Vagina (tissue), 2 donors: ENCODE measurements around the gene SOX18. TPM values are rescaled to one million over a fixed set of nuclear protein-coding genes. Genes with fewer than 3 reads are reported as not detected.

Source experiments
- DNase-seq, 2 donors: peaks; one replicate each; pipeline ENCODE4 v3.0.0-alpha.2; 2017; ENCODE audit errors: extremely low spot score in 2 of 2
- H3K27ac ChIP-seq: fragments of 200-600 bp; sonication (generic); one replicate; pipeline ENCODE4 v1.5.1; 2019
- H3K27me3 ChIP-seq: fragments of 200-600 bp; sonication (generic); one replicate; pipeline ENCODE4 v1.5.1; 2019
- H3K36me3 ChIP-seq, 2 donors: fragments of 200-600 bp; sonication (generic); one replicate each; pipeline ENCODE4 v1.5.1; 2017 to 2019
- H3K4me1 ChIP-seq: fragments of 200-600 bp; sonication (generic); one replicate; pipeline ENCODE4 v1.5.1; 2019
- H3K4me3 ChIP-seq, 2 donors: fragments of 200-600 bp; sonication (generic); 1 replicate in 1 of 2; 2 replicates in 1 of 2; pipeline ENCODE4 v1.5.1; 2016 to 2019
- H3K9me3 ChIP-seq: fragments of 200-600 bp; sonication (generic); one replicate; pipeline ENCODE4 v1.5.1; 2019
- POLR2A ChIP-seq, 2 donors: fragments of 450-650 bp; IDR thresholded peaks; one replicate each; pipeline ENCODE4 v1.6.1; 2017; ENCODE audit warnings: antibody characterized with exemption in 2 of 2, mild to moderate bottlenecking in 2 of 2, moderate library complexity in 2 of 2
- POLR2AphosphoS5 ChIP-seq, 2 donors: sonication (generic); formaldehyde crosslinking; IDR thresholded peaks; one replicate each; pipeline ENCODE4 v1.9.0; 2017; ENCODE audit warnings: antibody characterized with exemption in 2 of 2, mild to moderate bottlenecking in 2 of 2, low read depth in 1 of 2; ENCODE audit not compliant: insufficient read depth in 1 of 2
- intact Hi-C: fragments of 100-400 bp; cut with DNase I; formaldehyde crosslinking; loops from one replicate; pipeline ENCODE4 v1.15.1; 2023
- total RNA-seq: library from RNA; depleted of rRNA; stranded (reverse); fragments of >200 nt; gene quantifications from one replicate; pipeline ENCODE4 v1.2.3, GENCODE V29; 2016
- TF ChIP-seq, protein P1 (sequence below), 3 experiments: fragments of 450-650 bp in 2 of 3; fragments of 200-600 bp in 1 of 3; sonication (generic) in 1 of 3; IDR thresholded peaks; one replicate each; pipeline ENCODE4 v1.5.1; 2017 to 2019; ENCODE audit warnings: antibody characterized with exemption in 3 of 3, mild to moderate bottlenecking in 2 of 3, moderate library complexity in 2 of 3

SOX18 gene
- total RNA-seq, 1 donor from 2014 or later: 57.2 TPM

DNA sequence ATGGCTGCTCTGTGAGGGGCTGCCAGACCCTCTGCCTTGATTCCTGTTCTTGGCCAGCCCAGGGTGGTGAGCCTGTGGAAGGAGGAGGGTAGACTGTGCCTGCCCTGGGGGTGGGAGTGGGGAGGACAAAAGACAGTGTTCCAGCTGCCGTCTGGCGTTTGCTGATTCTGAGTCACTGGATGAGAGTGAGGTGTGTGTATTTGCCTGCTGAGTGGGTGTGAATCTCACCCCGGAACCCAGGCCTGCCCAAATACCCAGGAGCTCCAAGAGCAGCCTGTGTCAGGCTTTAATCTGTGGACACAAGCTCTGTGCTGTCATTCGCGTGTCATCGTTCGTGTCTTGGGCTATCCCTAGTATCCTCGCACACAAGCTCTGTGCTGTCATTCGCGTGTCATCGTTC is 37.4 kb upstream of the SOX18 start:
- TF ChIP-seq POLR2AphosphoS5 (IDR thresholded peaks at IDR 0.05; ENCODE audit: insufficient read depth in 1 of 2, low read depth in 1 of 2): no peak
- Histone ChIP-seq H3K9me3 (no peaks in the 10 kb centered on the region), H3K27ac (no peak overlapping the region), H3K4me1 (peaks cover 16% of the 10 kb centered on the region), H3K36me3 (no peaks in the 10 kb centered on the region), H3K4me3 (no peak overlapping the region), H3K27me3 (no peaks in the 10 kb centered on the region)
- intact Hi-C loops: loop anchor here (5.0 kb wide), 1 partner anchor 1844 kb away; no protein-coding TSS in a partner anchor
- DNase-seq: no peak

GRCh38 chr20:64084685-64085152 is 35.3 kb upstream of the SOX18 start:
- no peaks in the 10 kb centered on the region for H3K9me3 ChIP-seq
- peaks cover 16% of the 10 kb centered on the region for H3K4me1 ChIP-seq
- H3K27ac ChIP-seq: no peak overlapping the region
- TF ChIP-seq, protein P1, sequence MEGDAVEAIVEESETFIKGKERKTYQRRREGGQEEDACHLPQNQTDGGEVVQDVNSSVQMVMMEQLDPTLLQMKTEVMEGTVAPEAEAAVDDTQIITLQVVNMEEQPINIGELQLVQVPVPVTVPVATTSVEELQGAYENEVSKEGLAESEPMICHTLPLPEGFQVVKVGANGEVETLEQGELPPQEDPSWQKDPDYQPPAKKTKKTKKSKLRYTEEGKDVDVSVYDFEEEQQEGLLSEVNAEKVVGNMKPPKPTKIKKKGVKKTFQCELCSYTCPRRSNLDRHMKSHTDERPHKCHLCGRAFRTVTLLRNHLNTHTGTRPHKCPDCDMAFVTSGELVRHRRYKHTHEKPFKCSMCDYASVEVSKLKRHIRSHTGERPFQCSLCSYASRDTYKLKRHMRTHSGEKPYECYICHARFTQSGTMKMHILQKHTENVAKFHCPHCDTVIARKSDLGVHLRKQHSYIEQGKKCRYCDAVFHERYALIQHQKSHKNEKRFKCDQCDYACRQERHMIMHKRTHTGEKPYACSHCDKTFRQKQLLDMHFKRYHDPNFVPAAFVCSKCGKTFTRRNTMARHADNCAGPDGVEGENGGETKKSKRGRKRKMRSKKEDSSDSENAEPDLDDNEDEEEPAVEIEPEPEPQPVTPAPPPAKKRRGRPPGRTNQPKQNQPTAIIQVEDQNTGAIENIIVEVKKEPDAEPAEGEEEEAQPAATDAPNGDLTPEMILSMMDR (IDR thresholded peaks at IDR 0.05): no peak
- no peak for TF ChIP-seq POLR2A (IDR thresholded peaks at IDR 0.05)
- no peak for TF ChIP-seq POLR2AphosphoS5 (IDR thresholded peaks at IDR 0.05; ENCODE audit: insufficient read depth in 1 of 2, low read depth in 1 of 2)
- intact Hi-C loops: loop anchor here (5.0 kb wide), 1 partner anchor 1842 kb away; no protein-coding TSS in a partner anchor
- no peak overlapping the region for H3K4me3 ChIP-seq
- no peaks in the 10 kb centered on the region for H3K27me3 ChIP-seq
- no peak for DNase-seq
- no peaks in the 10 kb centered on the region for H3K36me3 ChIP-seq

DNA sequence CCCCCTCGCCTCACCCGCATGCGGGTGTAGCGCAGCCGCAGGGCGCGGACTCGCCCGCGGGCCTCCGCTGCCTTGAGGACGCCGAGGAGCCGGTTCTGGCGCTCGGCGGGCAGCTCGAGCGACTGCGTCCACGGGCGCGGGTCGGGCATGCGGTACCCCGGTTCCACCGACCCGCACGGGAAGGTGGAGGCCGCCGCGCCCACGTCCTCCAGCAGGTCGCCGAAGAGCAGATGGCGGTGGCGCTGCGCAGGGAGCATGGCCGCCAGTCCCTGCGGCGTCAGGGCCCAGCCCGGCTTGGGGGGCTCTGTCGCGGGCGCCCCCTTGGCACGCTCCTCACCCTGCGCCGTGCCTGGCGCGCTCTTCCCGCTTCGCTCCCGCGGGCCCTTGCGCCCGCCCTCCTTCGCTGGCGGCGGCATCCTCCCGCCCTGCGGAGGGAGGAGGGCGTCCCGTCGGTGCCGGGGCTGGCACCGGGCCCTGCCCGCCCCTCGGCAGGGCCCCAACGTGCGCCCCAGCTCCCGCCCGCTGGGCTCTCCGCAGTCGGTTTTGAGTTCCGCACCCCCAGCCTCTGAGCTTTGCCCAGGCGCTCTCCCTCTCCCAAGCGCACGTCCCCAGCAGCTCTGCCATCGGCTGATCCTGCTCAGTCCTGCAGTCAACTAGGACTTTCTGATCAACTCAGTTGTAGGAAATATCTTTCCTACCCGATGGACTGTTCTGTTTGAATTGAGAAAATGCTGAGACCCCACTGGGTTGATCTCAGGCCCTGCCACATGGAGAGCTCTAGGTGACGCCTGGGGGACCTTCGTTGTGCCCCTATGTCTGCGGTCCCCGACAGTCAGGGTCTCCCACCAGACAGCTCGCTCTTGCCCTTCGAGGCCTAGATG is 34.6 kb upstream of the SOX18 start, which contains the start of gene LKAAEAR1:
Gene LKAAEAR1 (minus strand): TSS at position 595 of the 881 bp plus-strand sequence. CDS start 179 bp downstream, at position 416.
- no peak for TF ChIP-seq POLR2A (IDR thresholded peaks at IDR 0.05)
- no peak for TF ChIP-seq POLR2AphosphoS5 (IDR thresholded peaks at IDR 0.05; ENCODE audit: insufficient read depth in 1 of 2, low read depth in 1 of 2)
- TF ChIP-seq, protein P1 (IDR thresholded peaks at IDR 0.05): no peak
- intact Hi-C loops: no loop called here
- H3K4me1 ChIP-seq: peaks cover 21% of the 10 kb centered on the region
- H3K4me3 ChIP-seq: peak within 1 kb of the TSS; percentile 36 to 62
- no peak for DNase-seq
- no peaks in the 10 kb centered on the region for H3K36me3 ChIP-seq
- no peak within 1 kb of the TSS for H3K27ac ChIP-seq
- no peaks in the 10 kb centered on the region for H3K27me3 ChIP-seq
- H3K9me3 ChIP-seq: no peaks in the 10 kb centered on the region

DNA sequence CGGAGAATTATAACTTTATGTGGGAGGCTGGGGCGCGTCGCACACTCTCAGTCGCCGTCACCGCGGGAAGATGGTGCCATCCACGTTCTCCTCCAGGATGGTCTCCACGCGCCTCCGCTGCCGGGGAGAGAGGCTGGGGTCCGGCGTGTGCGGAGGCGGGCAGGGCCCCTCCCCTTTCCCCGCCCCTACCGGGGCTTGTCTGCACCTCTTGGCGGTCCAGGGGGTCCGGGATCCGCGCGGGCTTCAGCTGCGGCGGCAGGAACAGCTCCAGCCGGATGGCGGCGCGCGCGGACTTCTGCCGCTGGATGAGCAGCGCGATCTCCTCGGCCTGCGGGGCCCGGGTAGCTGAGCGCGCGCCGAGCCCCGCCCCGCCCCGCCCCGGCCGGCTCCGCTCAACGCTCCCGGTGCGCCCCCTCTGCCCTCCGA is 34.0 kb upstream of the SOX18 start:
- TF ChIP-seq, protein P1 (IDR thresholded peaks at IDR 0.05): peak; percentile 12 to 61 (median 51)
- TF ChIP-seq POLR2AphosphoS5 (IDR thresholded peaks at IDR 0.05; ENCODE audit: insufficient read depth in 1 of 2, low read depth in 1 of 2): no peak
- Histone ChIP-seq H3K27me3 (no peaks in the 10 kb centered on the region), H3K4me1 (peaks cover 27% of the 10 kb centered on the region), H3K36me3 (no peaks in the 10 kb centered on the region), H3K4me3 (peak overlapping the region; percentile 36 to 62), H3K9me3 (no peaks in the 10 kb centered on the region), H3K27ac (no peak overlapping the region)
- no peak for DNase-seq
- intact Hi-C loops: no loop called here

- Histone ChIP-seq H3K4me3 (peak overlapping the region; percentile 36 to 62), H3K9me3 (no peaks in the 10 kb centered on the region), H3K27ac (no peak overlapping the region), H3K4me1 (peaks cover 32% of the 10 kb centered on the region), H3K36me3 (no peaks in the 10 kb centered on the region), H3K27me3 (no peaks in the 10 kb centered on the region)
- intact Hi-C loops: no loop called here
- TF ChIP-seq, protein P1 (IDR thresholded peaks at IDR 0.05): no peak
- TF ChIP-seq POLR2AphosphoS5 (IDR thresholded peaks at IDR 0.05; ENCODE audit: insufficient read depth in 1 of 2, low read depth in 1 of 2): no peak
- no peak for TF ChIP-seq POLR2A (IDR thresholded peaks at IDR 0.05)
- DNase-seq: no peak
Observed at GRCh38 chr20:64082820-64083377, 33.5 kb upstream of the SOX18 start.
